ENCODE data around the gene KRTAP1-3. TPM values are rescaled to one million over a fixed set of nuclear protein-coding genes. Genes with fewer than 3 reads are reported as not detected.
"Not testable (repeated sequence)": the region's sequence is repeated elsewhere in the genome, so short reads cannot be mapped to it uniquely, and the experiment has no call there.

KRTAP1-3 gene
- total RNA-seq (2014; rRNA removed; shearing (Covaris generic)): not detected in 2 replicates
- not detected in 2 replicates for polyA plus RNA-seq (2016; fragmentation: Nextera tagmentation; extraction: Ambion mirVana)

GRCh38 chr17:41034346-41034935 lies at the start of gene KRTAP1-3:
Gene KRTAP1-3, minus strand, starts transcription at chr17:41034874. Its CDS starts 53 bp downstream, at chr17:41034821.
- H3K4me3 ChIP-seq; H4K20me1 ChIP-seq (ENCODE audit: insufficient read depth); DNase-seq; H3K79me2 ChIP-seq (ENCODE audit: insufficient read depth); H3K36me3 ChIP-seq (ENCODE audit: low read depth); H3K9ac ChIP-seq; H2AFZ ChIP-seq; H3F3A ChIP-seq (ENCODE audit: insufficient read depth); in situ Hi-C loops (cut with MboI); H3K4me2 ChIP-seq (ENCODE audit: unreplicated experiment); H3K9me3 ChIP-seq (ENCODE audit: low read depth); H3K27ac ChIP-seq; H3K27me3 ChIP-seq (replicated peaks; ENCODE audit: insufficient read depth); H3K9me2 ChIP-seq (ENCODE audit: insufficient read depth): not testable (repeated sequence)
- WGBS, 2 experiments (ENCODE audit: low coverage in 1 of 2, low lambda C conversion rate in 2 of 2, missing lambda C conversion rate in 2 of 2): 92 to 95% methylated on average over 9 to 10 of the region's 10 CpGs
- H3K4me1 ChIP-seq (ENCODE audit: insufficient read depth): peaks cover 18% of the 10 kb centered on the region

DNA sequence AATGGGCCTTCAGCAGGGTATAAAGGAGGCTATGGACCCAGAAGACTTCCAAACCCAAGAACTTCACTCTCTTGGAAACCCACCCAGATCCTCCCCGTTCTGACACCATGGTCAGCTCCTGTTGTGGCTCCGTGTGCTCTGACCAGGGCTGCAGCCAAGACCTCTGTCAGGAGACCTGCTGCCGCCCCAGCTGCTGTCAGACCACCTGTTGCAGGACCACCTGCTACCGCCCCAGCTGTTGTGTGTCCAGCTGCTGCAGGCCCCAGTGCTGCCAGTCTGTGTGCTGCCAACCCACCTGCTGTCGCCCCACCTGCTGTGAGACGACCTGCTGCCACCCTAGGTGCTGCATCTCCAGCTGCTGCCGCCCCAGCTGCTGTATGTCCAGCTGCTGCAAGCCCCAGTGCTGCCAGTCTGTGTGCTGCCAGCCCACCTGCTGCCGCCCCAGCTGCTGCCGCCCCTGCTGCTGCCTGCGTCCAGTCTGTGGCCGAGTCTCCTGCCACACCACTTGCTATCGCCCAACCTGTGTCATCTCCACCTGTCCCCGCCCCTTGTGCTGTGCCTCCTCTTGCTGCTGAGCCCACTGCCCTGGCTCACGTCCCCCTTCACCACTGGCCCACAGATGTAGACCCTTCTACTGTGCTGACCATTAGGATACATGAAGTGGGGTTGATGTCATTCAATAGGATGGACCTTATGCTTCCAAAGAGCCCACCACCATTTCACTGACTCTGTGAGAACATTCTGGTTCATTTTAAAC lies 49.6 kb upstream of the KRTAP1-3 start, which contains the start of gene KRTAP4-7:
Gene KRTAP4-7 (plus strand): TSS at position 51 of the 757 bp plus-strand sequence. CDS start 57 bp downstream, at position 108.
- H3K36me3 ChIP-seq (ENCODE audit: low read depth); in situ Hi-C loops (cut with MboI); DNase-seq; H3K9ac ChIP-seq; H4K20me1 ChIP-seq (ENCODE audit: insufficient read depth); H3K9me2 ChIP-seq (ENCODE audit: insufficient read depth); H2AFZ ChIP-seq; H3K79me2 ChIP-seq (ENCODE audit: insufficient read depth); H3K27me3 ChIP-seq (replicated peaks; ENCODE audit: insufficient read depth); H3K9me3 ChIP-seq (ENCODE audit: low read depth): not testable (repeated sequence)
- Histone ChIP-seq H3K4me3 (0 out of 2 replicates have a peak within 1 kb of the TSS, but pooled peaks have one; percentile 2), H3F3A (ENCODE audit: insufficient read depth) (peaks cover 20% of the 10 kb centered on the region), H3K4me1 (ENCODE audit: insufficient read depth) (peaks cover 20% of the 10 kb centered on the region), H3K4me2 (ENCODE audit: unreplicated experiment) (peak within 1 kb of the TSS; percentile 46), H3K27ac (peak within 1 kb of the TSS; percentile 57; the same call in 1 of the 2 replicates)
- WGBS, 2 experiments (ENCODE audit: low coverage in 1 of 2, low lambda C conversion rate in 2 of 2, missing lambda C conversion rate in 2 of 2): 85 to 89% methylated on average over 7 to 13 of the region's 14 CpGs

GRCh38 chr17:41083427-41083826 lies 48.8 kb upstream of the KRTAP1-3 start:
- H2AFZ ChIP-seq; in situ Hi-C loops (cut with MboI); H3K27me3 ChIP-seq (replicated peaks; ENCODE audit: insufficient read depth); H3K79me2 ChIP-seq (ENCODE audit: insufficient read depth); H4K20me1 ChIP-seq (ENCODE audit: insufficient read depth); H3K36me3 ChIP-seq (ENCODE audit: low read depth); H3K9ac ChIP-seq; H3K4me3 ChIP-seq; H3K9me2 ChIP-seq (ENCODE audit: insufficient read depth); H3K9me3 ChIP-seq (ENCODE audit: low read depth): not testable (repeated sequence)
- peaks cover 20% of the 10 kb centered on the region for H3F3A ChIP-seq (ENCODE audit: insufficient read depth)
- DNase-seq: peak; percentile 67
- H3K4me2 ChIP-seq (ENCODE audit: unreplicated experiment): peak overlapping the region; percentile 46
- 0 to 3% methylated on average over 2 of the region's 2 CpGs for WGBS, 2 experiments (ENCODE audit: low coverage in 1 of 2, low lambda C conversion rate in 2 of 2, missing lambda C conversion rate in 2 of 2)
- TF ChIP-seq EZH2phosphoT487 (IDR thresholded peaks at IDR 0.05; ENCODE audit: insufficient read depth, low read depth): 0 out of 2 replicates have a peak, but pooled peaks have one; percentile 40
- H3K4me1 ChIP-seq (ENCODE audit: insufficient read depth): peaks cover 20% of the 10 kb centered on the region
- H3K27ac ChIP-seq: peak overlapping the region; percentile 57; the same call in 1 of the 2 replicates

- in situ Hi-C loops (cut with MboI): no loop called here
- H3K36me3 ChIP-seq (ENCODE audit: low read depth): no peaks in the 10 kb centered on the region
- H3K4me1 ChIP-seq (ENCODE audit: insufficient read depth): peaks cover 20% of the 10 kb centered on the region
- WGBS, 2 experiments (ENCODE audit: low coverage in 1 of 2, low lambda C conversion rate in 2 of 2, missing lambda C conversion rate in 2 of 2): 43 to 51% methylated on average over 4 of the region's 4 CpGs
- H4K20me1 ChIP-seq (ENCODE audit: insufficient read depth): no peaks in the 10 kb centered on the region
- 0 out of 2 replicates have a peak overlapping the region, but pooled peaks have one; percentile 2 for H3K4me3 ChIP-seq
- TF ChIP-seq EZH2 (IDR thresholded peaks at IDR 0.05; ENCODE audit: insufficient read depth, poor library complexity, severe bottlenecking) (no peak), EZH2phosphoT487 (IDR thresholded peaks at IDR 0.05; ENCODE audit: insufficient read depth, low read depth) (no peak)
- H3K9me3 ChIP-seq (ENCODE audit: low read depth): no peaks in the 10 kb centered on the region
- peak; percentile 38 for DNase-seq
- peaks cover 20% of the 10 kb centered on the region for H3F3A ChIP-seq (ENCODE audit: insufficient read depth)
- H3K9ac ChIP-seq: no peak overlapping the region
- no peaks in the 10 kb centered on the region for H3K9me2 ChIP-seq (ENCODE audit: insufficient read depth)
- H3K27ac ChIP-seq: peak overlapping the region; percentile 26; the same call in 1 of the 2 replicates
- H3K79me2 ChIP-seq (ENCODE audit: insufficient read depth): no peaks in the 10 kb centered on the region
- H3K4me2 ChIP-seq (ENCODE audit: unreplicated experiment): peak overlapping the region; percentile 46
- H2AFZ ChIP-seq: no peak overlapping the region
- H3K27me3 ChIP-seq (replicated peaks; ENCODE audit: insufficient read depth): no peaks in the 10 kb centered on the region
These were observed 48.0 kb upstream of the KRTAP1-3 start for GRCh38 chr17:41082626-41083025.
